Keratinocyte (primary cell): Measurements from ENCODE around the gene PRKCD.

Source experiments
- EZH2 ChIP-seq: IDR thresholded peaks from one replicate; pipeline ENCODE4 v1.6.1; 2012; ENCODE audit warnings: inconsistent platforms, mild to moderate bottlenecking, low read length, moderate library complexity
- TF ChIP-seq, protein P1 (sequence below), 3 experiments: IDR thresholded peaks in 1 of 3; conservative IDR thresholded peaks in 1 of 3; optimal IDR thresholded peaks in 1 of 3; 2 replicates in 2 of 3; 3 replicates in 1 of 3; pipeline versions ENCODE3 to v1.5.1; 2011; ENCODE audit warnings: low read length in 3 of 3, mild to moderate bottlenecking in 3 of 3, moderate library complexity in 2 of 3, control low read depth in 1 of 3, inconsistent platforms in 1 of 3; ENCODE audit not compliant: insufficient read depth in 2 of 3; ENCODE audit errors: extremely low read depth in 1 of 3

DNA sequence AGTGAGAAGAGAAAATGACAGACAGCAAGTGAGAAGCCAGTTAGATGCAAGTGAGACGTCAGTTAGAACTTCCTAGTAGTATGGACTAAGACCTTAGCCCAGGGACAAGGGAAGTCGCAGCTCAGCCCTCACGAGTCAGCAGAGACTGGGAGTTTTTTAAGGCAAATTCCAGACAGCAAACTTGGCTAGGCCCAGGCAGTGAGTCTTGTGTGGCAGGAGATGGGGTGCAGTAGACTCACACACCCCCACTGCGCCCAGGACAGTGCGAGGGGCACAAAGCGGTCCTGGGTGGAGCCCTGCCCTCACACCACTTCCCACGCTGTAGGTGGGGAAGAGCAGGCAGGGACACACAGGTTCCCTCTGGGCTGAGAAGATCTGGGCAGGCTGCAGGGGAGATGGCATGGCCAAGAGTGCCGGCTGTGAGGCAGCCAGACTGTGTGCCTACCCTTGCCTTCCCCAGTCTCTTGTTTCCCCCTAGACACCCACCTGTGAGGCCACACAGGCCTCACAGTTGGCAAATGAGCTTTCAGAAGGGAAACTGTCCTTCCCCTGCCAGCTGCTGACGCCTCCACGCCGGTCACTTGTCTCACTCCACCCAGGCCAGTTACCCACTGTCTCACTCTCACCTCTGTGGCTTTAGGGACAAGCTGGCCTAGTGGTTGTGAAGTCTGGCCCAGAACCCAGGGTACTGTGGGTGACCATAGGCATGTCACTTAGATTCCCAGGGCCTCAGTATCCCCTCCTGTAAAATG is 13.7 kb upstream of the PRKCD start:
- TF ChIP-seq EZH2: no peak
- TF ChIP-seq, protein P1, sequence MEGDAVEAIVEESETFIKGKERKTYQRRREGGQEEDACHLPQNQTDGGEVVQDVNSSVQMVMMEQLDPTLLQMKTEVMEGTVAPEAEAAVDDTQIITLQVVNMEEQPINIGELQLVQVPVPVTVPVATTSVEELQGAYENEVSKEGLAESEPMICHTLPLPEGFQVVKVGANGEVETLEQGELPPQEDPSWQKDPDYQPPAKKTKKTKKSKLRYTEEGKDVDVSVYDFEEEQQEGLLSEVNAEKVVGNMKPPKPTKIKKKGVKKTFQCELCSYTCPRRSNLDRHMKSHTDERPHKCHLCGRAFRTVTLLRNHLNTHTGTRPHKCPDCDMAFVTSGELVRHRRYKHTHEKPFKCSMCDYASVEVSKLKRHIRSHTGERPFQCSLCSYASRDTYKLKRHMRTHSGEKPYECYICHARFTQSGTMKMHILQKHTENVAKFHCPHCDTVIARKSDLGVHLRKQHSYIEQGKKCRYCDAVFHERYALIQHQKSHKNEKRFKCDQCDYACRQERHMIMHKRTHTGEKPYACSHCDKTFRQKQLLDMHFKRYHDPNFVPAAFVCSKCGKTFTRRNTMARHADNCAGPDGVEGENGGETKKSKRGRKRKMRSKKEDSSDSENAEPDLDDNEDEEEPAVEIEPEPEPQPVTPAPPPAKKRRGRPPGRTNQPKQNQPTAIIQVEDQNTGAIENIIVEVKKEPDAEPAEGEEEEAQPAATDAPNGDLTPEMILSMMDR (optimal IDR thresholded peaks at IDR 0.05 in 1 of 3, IDR thresholded peaks at IDR 0.05 in 1 of 3, conservative IDR thresholded peaks at IDR 0.05 in 1 of 3; ENCODE audit: extremely low read depth in 1 of 3, insufficient read depth in 2 of 3, low read length in 3 of 3): no peak
